Measurements from ENCODE around the gene MYO18B. TPM values are rescaled to one million over a fixed set of nuclear protein-coding genes. Genes with fewer than 3 reads are reported as not detected.
"Not testable (repeated sequence)": the region's sequence is repeated elsewhere in the genome, so short reads cannot be mapped to it uniquely, and the experiment has no call there.

MYO18B gene
- total and polyA plus RNA-seq, 2 donors: 0.62 to 4.8 TPM

DNA sequence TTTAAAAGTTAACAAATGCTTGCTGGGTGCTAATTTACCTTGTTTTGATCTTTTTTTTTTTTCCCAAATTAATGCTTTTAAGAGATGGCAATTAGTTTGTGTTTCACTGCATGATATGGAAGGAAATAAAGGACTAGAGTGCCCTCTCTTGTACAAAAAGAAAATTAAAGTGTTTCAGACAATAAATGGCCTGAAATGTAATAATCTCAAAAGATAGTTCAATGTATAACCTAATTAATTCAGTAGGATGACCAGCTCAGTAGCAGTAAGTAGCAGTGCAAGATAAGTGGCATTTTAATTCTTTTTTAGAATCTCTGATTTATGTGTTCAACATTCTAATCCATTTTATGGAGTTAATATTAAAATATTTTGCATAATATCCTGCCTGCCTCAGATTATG, 39.9 kb upstream of the MYO18B start:
- no peak overlapping the region for H3K27ac ChIP-seq (ENCODE audit: low read depth)
- no peak overlapping the region for H3K4me3 ChIP-seq (ENCODE audit: low read depth, low read length)
- DNase-seq (ENCODE audit: extremely low spot score): no peak

GRCh38 chr22:25702571-25703167, 39.3 kb upstream of the MYO18B start:
- no peak for DNase-seq (ENCODE audit: extremely low spot score)
- Histone ChIP-seq H3K4me3 (ENCODE audit: low read depth, low read length) (no peak overlapping the region), H3K27ac (ENCODE audit: low read depth) (no peak overlapping the region), H3K36me3 (ENCODE audit: insufficient read depth) (no peaks in the 10 kb centered on the region), H3K4me1 (ENCODE audit: insufficient read depth) (no peaks in the 10 kb centered on the region)
- 87% methylated on average over 7 of the region's 7 CpGs for WGBS

More for the DNA sequence above, 39.9 kb upstream of the MYO18B start:
- H3K36me3 ChIP-seq (ENCODE audit: insufficient read depth): no peaks in the 10 kb centered on the region
- no peaks in the 10 kb centered on the region for H3K4me1 ChIP-seq (ENCODE audit: insufficient read depth)

DNA sequence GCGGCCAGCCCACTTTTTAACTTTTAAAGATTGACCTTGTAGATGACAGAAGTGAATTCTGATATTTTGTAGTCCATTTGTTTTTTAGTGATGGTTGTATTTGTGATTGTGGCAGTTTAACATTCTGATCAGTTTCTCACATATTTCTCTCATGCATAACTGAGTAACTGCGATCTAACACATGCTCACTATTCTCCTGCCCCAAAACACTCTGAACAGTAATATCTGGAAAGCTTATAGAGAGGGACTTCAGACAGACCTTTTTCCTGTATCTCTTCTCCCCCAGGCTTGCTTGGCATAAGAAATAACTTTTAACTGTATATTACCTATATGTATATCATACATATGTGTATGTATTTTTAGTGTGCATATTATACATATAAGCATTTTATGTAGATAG, 37.3 kb upstream of the MYO18B start:
- no peaks in the 10 kb centered on the region for H3K36me3 ChIP-seq (ENCODE audit: insufficient read depth)
- 96% methylated on average over 2 of the region's 2 CpGs for WGBS
- no peaks in the 10 kb centered on the region for H3K4me1 ChIP-seq (ENCODE audit: insufficient read depth)
- H3K27ac ChIP-seq (ENCODE audit: low read depth): no peak overlapping the region
- H3K4me3 ChIP-seq (ENCODE audit: low read depth, low read length): no peak overlapping the region
- DNase-seq (ENCODE audit: extremely low spot score): no peak

- no peak for DNase-seq (ENCODE audit: extremely low spot score)
- no peak overlapping the region for H3K4me3 ChIP-seq (ENCODE audit: low read depth, low read length)
- WGBS: 88% methylated on average over 5 of the region's 5 CpGs
- no peaks in the 10 kb centered on the region for H3K36me3 ChIP-seq (ENCODE audit: insufficient read depth)
- H3K27ac ChIP-seq (ENCODE audit: low read depth): no peak overlapping the region
- H3K4me1 ChIP-seq (ENCODE audit: insufficient read depth): no peaks in the 10 kb centered on the region
Measured at GRCh38 chr22:25706197-25706596, 35.8 kb upstream of the MYO18B start.

GRCh38 chr22:25708430-25708829, 33.6 kb upstream of the MYO18B start:
- DNase-seq (ENCODE audit: extremely low spot score); H3K4me3 ChIP-seq (ENCODE audit: low read depth, low read length); H3K27ac ChIP-seq (ENCODE audit: low read depth); H3K36me3 ChIP-seq (ENCODE audit: insufficient read depth); H3K4me1 ChIP-seq (ENCODE audit: insufficient read depth): not testable (repeated sequence)
- WGBS: 90% methylated on average over 6 of the region's 6 CpGs

- Histone ChIP-seq H3K4me3 (ENCODE audit: low read depth, low read length) (no peak overlapping the region), H3K4me1 (ENCODE audit: insufficient read depth) (no peaks in the 10 kb centered on the region), H3K36me3 (ENCODE audit: insufficient read depth) (no peaks in the 10 kb centered on the region), H3K27ac (ENCODE audit: low read depth) (no peak overlapping the region)
- WGBS: 87% methylated on average over 6 of the region's 6 CpGs
- no peak for DNase-seq (ENCODE audit: extremely low spot score)
Measured at GRCh38 chr22:25709758-25710157, 32.2 kb upstream of the MYO18B start.

- H3K27ac ChIP-seq (ENCODE audit: low read depth): no peak overlapping the region
- no peak for DNase-seq (ENCODE audit: extremely low spot score)
- no peaks in the 10 kb centered on the region for H3K36me3 ChIP-seq (ENCODE audit: insufficient read depth)
- no peaks in the 10 kb centered on the region for H3K4me1 ChIP-seq (ENCODE audit: insufficient read depth)
- H3K4me3 ChIP-seq (ENCODE audit: low read depth, low read length): no peak overlapping the region
- WGBS: 92% methylated on average over 7 of the region's 7 CpGs
Measured at GRCh38 chr22:25710501-25710900, 31.5 kb upstream of the MYO18B start.

DNA sequence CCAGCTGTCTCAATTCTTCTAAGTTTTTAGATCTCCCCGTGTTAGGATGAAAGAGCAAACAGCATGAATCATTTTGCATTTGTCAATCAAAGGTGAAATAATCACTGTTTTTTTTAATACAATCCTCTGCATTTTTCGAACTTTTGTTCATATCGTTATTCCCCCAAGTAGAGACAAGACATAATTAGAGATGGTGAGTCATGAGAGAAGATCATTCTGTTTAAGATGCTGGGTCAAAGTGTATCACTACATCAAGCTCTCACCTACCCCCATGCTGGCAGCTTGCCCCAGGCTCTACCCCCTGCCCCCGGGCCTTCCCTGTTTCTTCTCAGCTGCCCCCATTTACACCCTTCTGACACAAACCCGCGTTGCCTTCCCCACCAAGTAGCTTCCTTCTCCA, 30.5 kb upstream of the MYO18B start:
- WGBS: 74% methylated on average over 6 of the region's 6 CpGs
- H3K27ac ChIP-seq (ENCODE audit: low read depth): no peak overlapping the region
- H3K4me1 ChIP-seq (ENCODE audit: insufficient read depth): no peaks in the 10 kb centered on the region
- no peak overlapping the region for H3K4me3 ChIP-seq (ENCODE audit: low read depth, low read length)
- H3K36me3 ChIP-seq (ENCODE audit: insufficient read depth): no peaks in the 10 kb centered on the region
- DNase-seq (ENCODE audit: extremely low spot score): no peak

GRCh38 chr22:25712661-25713400, 29.2 kb upstream of the MYO18B start:
- DNase-seq (ENCODE audit: extremely low spot score): no peak
- Histone ChIP-seq H3K27ac (ENCODE audit: low read depth) (no peak overlapping the region), H3K4me3 (ENCODE audit: low read depth, low read length) (no peak overlapping the region), H3K36me3 (ENCODE audit: insufficient read depth) (no peaks in the 10 kb centered on the region), H3K4me1 (ENCODE audit: insufficient read depth) (no peaks in the 10 kb centered on the region)
- WGBS: 92% methylated on average over 7 of the region's 7 CpGs

DNA sequence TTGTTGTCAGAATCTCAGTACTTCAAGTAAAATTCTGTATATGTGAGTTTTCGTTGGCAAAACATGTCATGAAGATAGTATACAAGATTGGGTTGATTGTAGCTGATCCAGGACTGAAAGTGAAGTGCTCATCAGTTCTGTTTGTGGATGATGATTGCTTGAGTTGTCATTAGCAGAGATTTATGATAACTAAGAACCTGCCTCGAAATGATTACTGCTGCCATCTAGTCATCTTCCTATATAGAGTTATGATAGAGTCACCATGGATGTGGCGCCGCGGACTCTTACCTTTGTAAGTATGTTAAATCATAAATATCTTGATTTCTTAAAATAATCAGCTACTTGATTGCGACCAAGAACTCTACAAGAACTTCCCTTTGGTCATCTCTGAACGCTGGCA, 27.9 kb upstream of the MYO18B start:
- no peak for DNase-seq (ENCODE audit: extremely low spot score)
- Histone ChIP-seq H3K4me3 (ENCODE audit: low read depth, low read length) (no peak overlapping the region), H3K36me3 (ENCODE audit: insufficient read depth) (no peaks in the 10 kb centered on the region), H3K27ac (ENCODE audit: low read depth) (no peak overlapping the region), H3K4me1 (ENCODE audit: insufficient read depth) (no peaks in the 10 kb centered on the region)
- WGBS: 75% methylated on average over 7 of the region's 7 CpGs

DNA sequence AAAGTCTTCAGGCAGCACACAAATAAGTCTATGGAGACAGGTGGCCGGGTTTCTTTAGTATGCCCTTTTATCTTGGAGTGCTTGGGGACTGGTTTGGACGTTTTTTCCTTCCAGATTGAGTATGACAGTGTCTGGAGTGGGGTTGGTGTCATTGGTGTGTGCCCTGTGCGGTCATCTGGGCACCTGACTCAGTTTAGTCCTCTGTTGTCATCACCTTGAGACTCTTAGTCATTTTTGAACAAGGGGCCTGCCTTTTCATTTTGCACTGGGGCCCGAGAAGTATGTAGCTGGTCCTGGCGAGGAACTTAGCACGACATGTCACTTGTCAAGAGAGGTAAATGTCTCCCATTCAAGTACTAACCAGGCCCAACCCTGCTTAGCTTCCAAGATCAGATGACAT, 27.2 kb upstream of the MYO18B start:
- Histone ChIP-seq H3K4me3 (ENCODE audit: low read depth, low read length) (no peak overlapping the region), H3K4me1 (ENCODE audit: insufficient read depth) (no peaks in the 10 kb centered on the region), H3K27ac (ENCODE audit: low read depth) (no peak overlapping the region), H3K36me3 (ENCODE audit: insufficient read depth) (no peaks in the 10 kb centered on the region)
- WGBS: 70% methylated on average over 6 of the region's 6 CpGs
- DNase-seq (ENCODE audit: extremely low spot score): no peak

- no peaks in the 10 kb centered on the region for H3K4me1 ChIP-seq (ENCODE audit: insufficient read depth)
- no peaks in the 10 kb centered on the region for H3K36me3 ChIP-seq (ENCODE audit: insufficient read depth)
- DNase-seq (ENCODE audit: extremely low spot score): no peak
- WGBS: 93% methylated on average over 10 of the region's 10 CpGs
- H3K4me3 ChIP-seq (ENCODE audit: low read depth, low read length): no peak overlapping the region
- no peak overlapping the region for H3K27ac ChIP-seq (ENCODE audit: low read depth)
Measured at GRCh38 chr22:25716637-25717036, 25.4 kb upstream of the MYO18B start.

- Histone ChIP-seq H3K27ac (ENCODE audit: low read depth) (no peak overlapping the region), H3K36me3 (ENCODE audit: insufficient read depth) (no peaks in the 10 kb centered on the region), H3K4me3 (ENCODE audit: low read depth, low read length) (no peak overlapping the region), H3K4me1 (ENCODE audit: insufficient read depth) (no peaks in the 10 kb centered on the region)
- no peak for DNase-seq (ENCODE audit: extremely low spot score)
- WGBS: 68% methylated on average over 10 of the region's 10 CpGs
Measured at GRCh38 chr22:25718135-25718840, 23.7 kb upstream of the MYO18B start.

- H3K4me3 ChIP-seq (ENCODE audit: low read depth, low read length): no peak overlapping the region
- H3K36me3 ChIP-seq (ENCODE audit: insufficient read depth): no peaks in the 10 kb centered on the region
- H3K27ac ChIP-seq (ENCODE audit: low read depth): no peak overlapping the region
- 96% methylated on average over 16 of the region's 16 CpGs for WGBS
- no peaks in the 10 kb centered on the region for H3K4me1 ChIP-seq (ENCODE audit: insufficient read depth)
- DNase-seq (ENCODE audit: extremely low spot score): no peak
Measured at GRCh38 chr22:25722223-25722622, 19.8 kb upstream of the MYO18B start.

All from urinary bladder (tissue), 4 donors.